ENCODE data around the gene NR5A1. TPM values are rescaled to one million over a fixed set of nuclear protein-coding genes. Genes with fewer than 3 reads are reported as not detected.

NR5A1 gene
- total RNA-seq, 2 experiments from 2014 or later = not detected

DNA sequence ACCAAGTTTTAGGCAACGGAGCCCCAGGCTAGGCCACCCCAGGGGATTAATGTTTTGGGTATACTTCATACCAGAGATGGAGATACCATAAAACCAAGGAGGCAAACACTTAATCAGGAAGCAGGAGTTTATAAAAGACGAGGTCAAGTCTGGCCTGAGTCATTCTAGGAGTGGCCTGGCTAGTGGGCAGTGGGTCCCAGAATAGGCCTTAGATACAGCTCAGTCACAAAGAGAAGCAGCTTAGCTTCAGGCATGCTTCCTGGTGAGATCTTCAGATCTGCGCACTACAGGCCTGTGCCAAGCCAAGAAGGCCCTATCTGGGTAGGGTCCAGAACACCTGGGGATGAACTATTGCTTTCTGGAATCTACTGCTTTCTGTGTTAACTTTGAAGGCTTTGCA is 20.6 kb upstream of the NR5A1 start:
- Mint-ChIP-seq H3K9me3 (no peaks in the 10 kb centered on the region), H3K36me3 (no peaks in the 10 kb centered on the region), H3K4me1 (no peaks in the 10 kb centered on the region), H3K27ac (no peak overlapping the region), H3K4me3 (no peak overlapping the region), H3K27me3 (peaks cover 15% of the 10 kb centered on the region)
- DNase-seq (no peak), ATAC-seq (ENCODE audit: low read depth) (no peak)
- POLR2A ChIA-PET = no interaction called here

DNA sequence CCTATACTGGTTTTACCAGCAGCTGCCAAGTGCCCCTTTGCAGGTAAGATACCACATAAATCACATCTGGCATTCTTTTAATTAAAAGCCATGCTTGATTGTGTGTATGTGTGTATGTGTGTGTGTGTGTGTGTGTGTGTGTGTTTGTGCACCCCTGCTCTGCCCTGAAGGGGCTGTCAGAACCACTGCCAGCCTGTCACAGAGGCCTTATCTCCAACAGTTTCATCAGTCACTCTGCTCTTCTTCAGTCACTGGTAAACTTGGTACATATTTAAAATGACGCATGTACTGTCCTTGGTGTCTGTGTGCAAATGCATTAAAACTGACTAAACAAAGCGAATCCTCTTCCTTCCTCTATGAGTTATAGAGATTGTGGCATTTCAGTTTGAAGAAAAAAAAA is 19.0 kb upstream of the NR5A1 start:
- no peak for ATAC-seq (ENCODE audit: low read depth)
- peaks cover 13% of the 10 kb centered on the region for H3K27me3 Mint-ChIP-seq
- H3K36me3 Mint-ChIP-seq = no peaks in the 10 kb centered on the region
- H3K9me3 Mint-ChIP-seq = no peaks in the 10 kb centered on the region
- no peak overlapping the region for H3K4me3 Mint-ChIP-seq
- POLR2A ChIA-PET = no interaction called here
- no peaks in the 10 kb centered on the region for H3K4me1 Mint-ChIP-seq
- no peak overlapping the region for H3K27ac Mint-ChIP-seq
- DNase-seq = no peak

DNA sequence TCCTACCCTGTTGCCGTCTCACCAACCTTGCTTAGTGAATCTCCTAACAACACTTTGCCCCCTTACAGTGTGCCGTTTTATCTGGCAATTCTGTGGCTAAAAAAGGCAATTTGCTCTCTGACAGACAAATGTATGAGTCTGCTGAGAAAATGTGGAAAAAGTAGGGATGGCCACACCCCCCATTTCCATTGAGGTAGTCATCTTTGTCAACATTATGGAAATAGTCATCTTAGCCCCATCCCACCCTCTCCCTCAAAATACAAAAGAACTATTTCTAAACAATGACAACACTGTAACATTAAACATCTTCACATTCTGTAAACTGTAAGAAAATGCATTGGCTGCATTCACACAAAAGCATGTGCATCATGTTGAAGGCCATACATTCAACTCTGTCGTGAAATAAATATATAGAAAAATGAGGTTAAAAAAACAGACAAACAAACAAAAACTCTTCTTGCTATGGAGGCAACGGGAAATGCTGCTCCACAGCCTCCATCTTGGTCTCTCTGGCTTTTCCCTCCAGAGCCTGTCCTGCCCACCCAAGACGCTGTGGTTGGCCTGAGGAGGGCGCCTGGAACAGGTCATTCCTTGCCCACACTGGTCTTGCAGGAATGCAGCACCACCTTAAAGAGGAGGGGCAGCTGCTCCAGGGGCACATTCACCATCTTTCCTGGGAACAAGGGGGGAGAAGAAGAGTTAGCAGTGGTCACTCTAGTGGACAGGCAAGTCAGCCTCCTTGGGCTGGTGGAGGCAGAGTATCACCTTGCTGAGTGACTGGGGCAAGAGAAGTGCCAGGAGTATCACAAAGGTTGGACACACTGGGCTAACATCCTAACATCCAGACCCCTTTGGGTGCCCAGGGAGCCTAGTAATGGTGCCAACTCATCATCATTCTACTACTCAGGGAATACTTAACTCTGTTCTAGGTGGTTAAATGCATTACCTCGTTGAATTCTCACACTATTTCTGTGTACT is 15.2 kb upstream of the NR5A1 start:
- H3K4me1 Mint-ChIP-seq = no peaks in the 10 kb centered on the region
- POLR2A ChIA-PET = no interaction called here
- no peak overlapping the region for H3K4me3 Mint-ChIP-seq
- H3K27ac Mint-ChIP-seq = no peak overlapping the region
- H3K36me3 Mint-ChIP-seq = no peaks in the 10 kb centered on the region
- no peak for DNase-seq
- peaks cover 9% of the 10 kb centered on the region for H3K27me3 Mint-ChIP-seq
- no peaks in the 10 kb centered on the region for H3K9me3 Mint-ChIP-seq
- ATAC-seq (ENCODE audit: low read depth) = no peak

DNA sequence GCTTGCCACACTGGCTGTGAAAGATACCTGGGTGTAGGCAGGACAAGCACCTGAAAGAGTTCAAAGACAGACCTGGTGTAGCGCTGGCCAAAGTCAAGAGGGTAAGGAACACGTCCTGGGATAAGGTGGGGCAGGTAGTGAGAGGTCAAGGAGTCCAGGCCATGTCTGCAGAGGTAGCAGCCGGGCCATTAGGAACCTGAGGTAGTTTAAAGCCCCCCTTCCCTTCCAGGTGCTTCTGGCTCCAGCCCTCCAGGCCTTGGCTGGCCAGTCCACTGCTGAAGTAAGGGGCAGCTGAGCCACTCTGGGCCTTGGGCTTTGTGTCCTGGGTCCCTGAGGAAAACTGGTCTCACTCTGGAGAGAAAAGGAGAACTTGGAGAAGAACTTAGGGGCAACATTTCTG is 13.9 kb upstream of the NR5A1 start:
- no peak overlapping the region for H3K27ac Mint-ChIP-seq
- no peaks in the 10 kb centered on the region for H3K36me3 Mint-ChIP-seq
- POLR2A ChIA-PET = no interaction called here
- H3K4me1 Mint-ChIP-seq = no peaks in the 10 kb centered on the region
- DNase-seq (no peak), ATAC-seq (ENCODE audit: low read depth) (no peak)
- H3K4me3 Mint-ChIP-seq = no peak overlapping the region
- H3K9me3 Mint-ChIP-seq = no peaks in the 10 kb centered on the region
- peaks cover 9% of the 10 kb centered on the region for H3K27me3 Mint-ChIP-seq

DNA sequence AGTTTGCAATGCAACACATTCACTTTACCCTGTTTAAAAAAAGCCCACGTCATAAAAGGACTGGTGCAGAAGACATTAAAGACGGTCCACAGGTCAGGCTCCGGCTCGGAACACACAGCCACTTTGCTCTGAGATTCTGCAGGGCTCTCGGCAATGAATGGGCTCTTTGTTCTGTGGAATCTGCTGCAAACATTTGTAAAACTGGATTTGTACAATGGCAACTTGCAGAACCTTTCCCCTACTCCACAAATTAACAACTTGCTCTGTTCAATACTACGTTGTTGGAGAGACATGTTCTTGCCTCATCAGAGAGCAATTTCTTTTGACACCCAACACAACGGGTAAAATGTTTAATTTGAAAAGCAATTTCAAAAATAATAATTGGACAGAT is 13.0 kb upstream of the NR5A1 start:
- peaks cover 12% of the 10 kb centered on the region for H3K27me3 Mint-ChIP-seq
- ATAC-seq (ENCODE audit: low read depth) = no peak
- POLR2A ChIA-PET = no interaction called here
- H3K9me3 Mint-ChIP-seq = no peaks in the 10 kb centered on the region
- DNase-seq = no peak
- no peaks in the 10 kb centered on the region for H3K36me3 Mint-ChIP-seq
- no peak overlapping the region for H3K4me3 Mint-ChIP-seq
- H3K4me1 Mint-ChIP-seq = no peaks in the 10 kb centered on the region
- H3K27ac Mint-ChIP-seq = no peak overlapping the region

DNA sequence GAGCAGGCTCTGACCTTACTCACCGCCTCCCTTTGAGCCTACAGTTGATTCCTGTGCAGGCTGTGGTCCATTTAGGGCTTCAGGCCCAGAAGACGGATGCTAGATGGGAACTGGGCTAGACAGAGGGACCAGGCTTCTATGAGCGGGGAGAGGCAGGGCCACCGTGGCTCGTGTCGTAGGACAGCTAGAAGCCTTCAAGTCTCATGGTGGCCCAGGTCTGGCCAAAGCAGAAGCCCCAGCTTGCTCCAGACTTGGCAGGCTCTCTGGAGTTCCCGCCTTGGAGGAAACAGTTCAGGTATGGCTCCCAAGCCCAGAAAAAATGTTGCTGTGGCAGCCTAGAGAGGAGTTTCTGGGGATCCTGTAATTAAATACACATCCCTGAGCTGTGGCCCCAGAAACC is 10.9 kb upstream of the NR5A1 start:
- peaks cover 7% of the 10 kb centered on the region for H3K27me3 Mint-ChIP-seq
- H3K4me3 Mint-ChIP-seq = no peak overlapping the region
- H3K9me3 Mint-ChIP-seq = no peaks in the 10 kb centered on the region
- no peak for DNase-seq
- no peaks in the 10 kb centered on the region for H3K36me3 Mint-ChIP-seq
- ATAC-seq (ENCODE audit: low read depth) = no peak
- H3K27ac Mint-ChIP-seq = no peak overlapping the region
- POLR2A ChIA-PET = no interaction called here
- H3K4me1 Mint-ChIP-seq = no peaks in the 10 kb centered on the region

DNA sequence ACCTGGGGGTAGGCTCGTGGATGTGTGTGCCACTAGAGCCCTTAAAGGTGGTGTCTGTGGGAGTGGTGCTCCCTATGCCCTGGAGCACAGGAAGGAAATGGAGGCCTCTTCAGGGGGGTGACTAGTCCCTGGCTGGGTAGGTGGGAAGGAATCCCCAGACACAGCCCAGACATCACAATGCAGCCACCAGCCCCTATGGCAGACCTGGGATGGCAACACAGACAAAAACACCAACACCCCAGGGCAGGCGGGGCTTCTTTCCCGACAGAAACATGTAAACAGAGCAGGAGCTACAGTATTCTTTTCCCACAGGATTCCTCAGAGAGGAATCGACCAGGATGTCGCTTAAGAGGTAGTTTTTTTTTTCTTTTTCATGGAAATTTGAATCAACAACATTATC is 10.4 kb upstream of the NR5A1 start:
- POLR2A ChIA-PET = no interaction called here
- Mint-ChIP-seq H3K27me3 (peaks cover 8% of the 10 kb centered on the region), H3K9me3 (no peaks in the 10 kb centered on the region), H3K27ac (no peak overlapping the region), H3K4me1 (no peaks in the 10 kb centered on the region), H3K36me3 (no peaks in the 10 kb centered on the region), H3K4me3 (no peak overlapping the region)
- DNase-seq (no peak), ATAC-seq (ENCODE audit: low read depth) (no peak)

DNA sequence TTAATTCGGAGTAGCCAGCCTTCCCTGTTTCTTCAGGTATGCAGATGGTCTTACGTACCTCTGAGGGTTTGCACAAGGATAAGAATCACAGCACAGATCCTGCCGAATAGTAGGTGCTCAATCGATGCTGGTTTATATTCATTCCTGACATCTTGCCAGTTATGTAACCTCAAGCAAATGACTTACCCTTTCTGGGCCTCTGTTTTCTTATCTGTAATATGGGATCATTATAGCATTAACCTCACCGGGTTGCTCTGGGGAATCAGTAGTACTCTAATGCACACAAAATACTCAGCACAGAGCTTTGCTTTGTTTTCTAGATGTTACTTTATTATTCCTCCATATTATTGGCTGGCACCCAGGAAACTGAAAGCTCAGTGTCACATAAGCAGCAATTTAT is 7.7 kb upstream of the NR5A1 start:
- peaks cover 2% of the 10 kb centered on the region for H3K4me1 Mint-ChIP-seq

DNA sequence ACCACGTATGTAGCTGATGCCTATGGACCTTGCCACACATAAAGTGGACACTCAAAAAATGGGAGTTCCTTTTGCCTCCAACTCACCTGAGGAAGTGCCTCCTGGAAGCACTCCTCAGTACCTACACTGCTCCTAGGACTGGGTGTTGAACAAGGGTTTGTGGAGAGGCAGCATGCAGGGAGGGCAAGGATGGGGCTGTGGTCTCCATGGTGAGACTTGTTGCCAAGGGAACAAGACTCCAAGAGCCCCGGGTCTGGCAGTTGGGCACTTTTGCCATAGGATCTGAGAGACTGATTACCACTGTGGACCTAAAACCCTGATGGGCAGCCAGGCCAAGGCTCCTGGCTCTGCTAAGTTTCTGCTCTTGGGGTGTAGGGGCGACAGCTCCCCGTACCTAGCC is 6.9 kb upstream of the NR5A1 start:
- ATAC-seq (ENCODE audit: low read depth) (no peak), DNase-seq (no peak)
- Mint-ChIP-seq H3K36me3 (no peaks in the 10 kb centered on the region), H3K27ac (no peak overlapping the region), H3K4me1 (peaks cover 2% of the 10 kb centered on the region), H3K27me3 (peaks cover 6% of the 10 kb centered on the region), H3K4me3 (no peak overlapping the region), H3K9me3 (no peaks in the 10 kb centered on the region)
- POLR2A ChIA-PET = no interaction called here

More for the DNA sequence above, 7.7 kb upstream of the NR5A1 start:
- H3K4me3 Mint-ChIP-seq = no peak overlapping the region
- no peaks in the 10 kb centered on the region for H3K9me3 Mint-ChIP-seq
- POLR2A ChIA-PET = no interaction called here
- no peak for DNase-seq
- H3K27ac Mint-ChIP-seq = no peak overlapping the region
- no peaks in the 10 kb centered on the region for H3K36me3 Mint-ChIP-seq
- no peak for ATAC-seq (ENCODE audit: low read depth)
- peaks cover 6% of the 10 kb centered on the region for H3K27me3 Mint-ChIP-seq

DNA sequence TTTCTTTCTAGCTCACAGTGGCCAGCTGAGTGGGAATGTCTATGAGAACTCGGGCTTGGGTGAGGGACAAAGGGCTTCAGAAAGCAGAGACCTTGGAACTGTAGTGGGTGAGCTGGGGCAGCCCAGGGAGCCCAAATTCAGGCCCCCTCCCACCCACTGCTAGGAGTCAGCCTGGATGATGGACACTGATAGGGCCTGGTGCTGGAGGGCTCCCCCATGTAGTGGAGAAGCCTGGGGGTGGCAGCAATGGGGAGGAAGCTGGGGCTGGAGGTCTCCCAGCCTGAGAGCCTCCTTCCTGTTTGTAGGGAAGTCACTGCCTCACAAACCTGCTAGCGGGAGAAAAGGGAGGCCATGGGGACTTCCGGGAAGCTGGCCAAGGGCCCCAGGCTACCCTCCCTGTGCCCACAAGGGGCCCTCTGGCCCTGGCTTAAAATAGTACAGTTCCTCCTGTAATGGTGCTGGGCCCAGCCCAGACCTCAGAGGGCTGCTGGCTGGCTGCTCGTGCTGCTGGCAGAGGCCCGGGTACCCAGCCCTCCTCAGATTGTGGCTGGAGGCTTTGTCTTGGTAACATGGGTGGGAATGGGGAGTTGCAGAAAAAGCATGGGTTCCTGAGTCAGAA is 6.3 kb upstream of the NR5A1 start:
- DNase-seq (no peak), ATAC-seq (ENCODE audit: low read depth) (peak; percentile 21)
- H3K27ac Mint-ChIP-seq = no peak overlapping the region
- no peak overlapping the region for H3K4me3 Mint-ChIP-seq
- no peaks in the 10 kb centered on the region for H3K36me3 Mint-ChIP-seq
- H3K9me3 Mint-ChIP-seq = no peaks in the 10 kb centered on the region
- H3K27me3 Mint-ChIP-seq = peaks cover 6% of the 10 kb centered on the region
- peaks cover 2% of the 10 kb centered on the region for H3K4me1 Mint-ChIP-seq
- POLR2A ChIA-PET = no interaction called here

DNA sequence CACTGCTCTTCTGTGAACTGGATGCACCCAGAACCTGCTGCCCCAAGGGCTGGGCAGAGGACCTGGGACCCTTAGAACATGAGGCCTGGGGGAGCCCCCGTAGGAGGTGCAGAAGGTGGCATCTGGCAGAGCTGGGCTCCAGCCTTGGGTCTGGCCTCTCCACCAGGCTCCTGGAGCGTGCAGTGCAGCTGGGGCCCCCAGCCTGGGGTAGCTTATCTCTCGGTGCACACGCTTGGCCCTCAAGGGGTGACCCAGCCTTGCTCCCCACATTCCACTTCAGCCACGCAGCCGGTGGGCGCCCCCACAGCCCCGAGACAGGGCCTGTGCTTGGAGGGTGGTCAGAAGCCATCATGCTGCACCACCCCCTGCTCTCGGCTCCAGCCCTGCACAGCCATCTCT is 5.6 kb upstream of the NR5A1 start:
- Mint-ChIP-seq H3K4me1 (peaks cover 2% of the 10 kb centered on the region), H3K36me3 (no peaks in the 10 kb centered on the region), H3K27ac (no peak overlapping the region), H3K9me3 (no peaks in the 10 kb centered on the region), H3K27me3 (peaks cover 6% of the 10 kb centered on the region), H3K4me3 (no peak overlapping the region)
- ATAC-seq (ENCODE audit: low read depth) = no peak
- POLR2A ChIA-PET = no interaction called here
- DNase-seq = no peak

DNA sequence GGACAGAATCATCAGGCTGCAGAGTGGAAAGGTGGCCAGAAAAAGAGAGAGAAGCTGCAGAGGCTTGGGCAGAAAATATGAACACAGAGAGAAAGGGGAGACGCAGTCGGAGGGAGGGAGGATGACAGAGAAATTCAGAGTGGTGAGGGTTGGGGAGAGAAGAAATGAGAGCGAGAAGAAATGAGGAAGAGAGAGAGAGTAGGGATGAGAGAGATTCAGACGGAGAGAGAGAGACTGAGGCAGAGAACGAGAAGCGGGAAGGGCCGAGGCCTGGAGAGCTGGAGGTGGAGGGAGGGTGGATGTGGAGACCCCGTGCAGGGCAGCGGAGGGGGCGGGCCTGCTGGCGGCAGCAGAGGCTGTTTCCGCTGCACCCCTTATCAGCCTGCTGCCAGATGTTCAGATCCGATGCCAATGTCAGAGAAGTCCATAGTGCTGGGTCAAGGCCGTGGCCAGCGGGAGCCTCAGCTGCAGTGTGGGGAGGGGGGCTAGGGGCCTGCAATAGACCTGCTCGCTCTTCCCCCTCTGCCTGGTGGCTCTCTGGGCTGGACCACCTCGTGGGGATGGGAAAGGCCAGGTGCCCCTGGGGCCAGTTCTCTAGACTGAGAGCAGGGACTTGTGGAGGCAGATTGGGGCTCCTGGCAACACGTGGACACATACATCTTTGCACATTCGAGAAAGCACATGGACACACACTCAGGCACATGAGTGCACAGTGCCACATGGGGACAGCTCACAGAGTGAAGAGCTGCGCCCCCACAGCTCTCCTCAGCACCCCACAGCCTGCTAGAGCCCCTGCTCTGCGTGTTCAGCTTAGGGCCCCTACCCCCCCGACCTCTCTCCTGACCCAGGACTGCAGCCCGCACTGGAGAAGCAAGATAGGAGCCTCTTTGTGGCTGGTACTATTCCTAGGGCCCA is 4.9 kb upstream of the NR5A1 start:
- ATAC-seq (ENCODE audit: low read depth) (no peak), DNase-seq (no peak)
- Mint-ChIP-seq H3K27me3 (peaks cover 6% of the 10 kb centered on the region), H3K4me3 (no peak overlapping the region), H3K4me1 (peaks cover 2% of the 10 kb centered on the region), H3K27ac (no peak overlapping the region), H3K36me3 (no peaks in the 10 kb centered on the region), H3K9me3 (no peaks in the 10 kb centered on the region)
- POLR2A ChIA-PET = no interaction called here

DNA sequence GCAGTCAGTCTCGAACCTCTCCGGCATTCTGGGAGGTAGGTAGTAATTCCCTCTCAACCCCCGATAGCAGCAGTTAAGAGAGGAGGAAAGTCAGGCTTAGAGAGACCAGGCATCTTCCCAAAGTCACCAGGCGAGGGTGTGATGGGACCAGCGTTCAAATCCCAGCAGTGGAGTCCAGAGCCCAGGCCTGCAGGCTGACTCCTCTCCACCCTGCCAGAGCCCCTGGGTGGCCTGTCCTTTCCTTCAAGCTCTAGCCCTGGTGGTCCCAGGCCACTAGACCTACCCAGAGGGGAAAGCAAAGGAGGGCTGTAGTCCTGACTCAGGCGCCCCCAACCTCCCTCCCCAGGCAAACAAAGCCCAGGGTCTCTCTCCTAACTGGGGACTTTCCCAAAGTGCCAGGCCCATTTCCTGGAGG is 4.2 kb upstream of the NR5A1 start:
- no peak for ATAC-seq (ENCODE audit: low read depth)
- Mint-ChIP-seq H3K27me3 (peaks cover 8% of the 10 kb centered on the region), H3K4me3 (no peak overlapping the region), H3K9me3 (no peaks in the 10 kb centered on the region), H3K36me3 (no peaks in the 10 kb centered on the region), H3K4me1 (peaks cover 2% of the 10 kb centered on the region), H3K27ac (no peak overlapping the region)
- POLR2A ChIA-PET = no interaction called here
- no peak for DNase-seq

Data from activated naive CD8-positive, alpha-beta T cell treated with anti-CD3 and anti-CD28 coated beads, Interleukin-2, amount 10 ng/mL, durations not matched to agents 7 days and 5 days (primary cell).